T-cell (primary cell): ENCODE data around the gene TNRC6B. TPM values are rescaled to one million over a fixed set of nuclear protein-coding genes. Genes with fewer than 3 reads are reported as not detected.
A peak's percentile ranks its signal among the peaks of the same experiment; 100 is the strongest.

Experiments used
- ATAC-seq, 4 experiments: fragments of 200-7000 bp in 3 of 4; fragments of 150-1000 bp in 1 of 4; cut with Tn5 transposase; replicated peaks in 1 of 4; 1 replicate in 3 of 4; 2 replicates in 1 of 4; pipeline ENCODE4 v1.10.0; 2021; ENCODE audit warnings: moderate library complexity in 3 of 4, mild to moderate bottlenecking in 2 of 4, moderate number of reproducible peaks in 1 of 4
- CTCF ChIA-PET, 2 donors: fragments of 300-600 bp; sonication (Branson Sonifier 250); formaldehyde crosslinking; loops; one replicate each; lab custom pipeline; 2022; ENCODE audit warnings: antibody characterized with exemption in 2 of 2; lab: Charles Lee
- POLR2A ChIA-PET, 2 donors: fragments of 300-600 bp; sonication (Branson Sonifier 250); formaldehyde crosslinking; loops; one replicate each; lab custom pipeline; 2022; ENCODE audit warnings: antibody characterized with exemption in 2 of 2; lab: Charles Lee
- DNase-seq, 35 experiments: peaks; one replicate each; pipeline versions ENCODE4 v3.0.0 to v3.0.0-alpha.2; 2013 to 2023
- H3K27ac ChIP-seq: one replicate; pipeline ENCODE4 v1.5.1; 2013; ENCODE audit warnings: low read length
- H3K27me3 ChIP-seq, 2 experiments: replicated peaks in 1 of 2; 1 replicate in 1 of 2; 2 replicates in 1 of 2; pipeline versions ENCODE4 v1.6.1 to v1.7.0; 2013; ENCODE audit warnings: low read length in 1 of 2, mixed read lengths in 1 of 2; ENCODE audit not compliant: control insufficient read depth in 2 of 2, insufficient read depth in 2 of 2; ENCODE audit errors: extremely low read depth in 1 of 2
- H3K36me3 ChIP-seq, 2 donors: 1 replicate in 1 of 2; 2 replicates in 1 of 2; pipeline versions ENCODE4 v1.6.1 to v1.7.0; 2013; ENCODE audit warnings: low read length in 1 of 2; ENCODE audit not compliant: control insufficient read depth in 2 of 2, insufficient read depth in 1 of 2; ENCODE audit errors: extremely low read depth in 1 of 2
- H3K4me1 ChIP-seq, 2 experiments: 1 replicate in 1 of 2; 2 replicates in 1 of 2; pipeline versions ENCODE4 v1.6.1 to v1.7.0; 2013; ENCODE audit warnings: low read length in 2 of 2, mixed read lengths in 1 of 2; ENCODE audit not compliant: insufficient read depth in 2 of 2, control insufficient read depth in 1 of 2; ENCODE audit errors: extremely low read depth in 1 of 2
- H3K4me3 ChIP-seq, 2 donors: 1 replicate in 1 of 2; 2 replicates in 1 of 2; pipeline versions ENCODE4 v1.5.1 to v1.7.0; 2013; ENCODE audit warnings: mild to moderate bottlenecking in 2 of 2, low read length in 1 of 2, moderate library complexity in 1 of 2; ENCODE audit not compliant: control insufficient read depth in 1 of 2; ENCODE audit errors: extremely low read depth in 1 of 2
- H3K9me3 ChIP-seq: 2 replicates; pipeline ENCODE4 v1.7.0; 2013
- H3K27ac Mint-ChIP-seq, 2 donors: one replicate each; pipeline ENCODE4 v1.8.0; 2020 to 2021; ENCODE audit warnings: mild to moderate bottlenecking in 2 of 2, mixed read lengths in 2 of 2
- H3K27me3 Mint-ChIP-seq, 2 donors: one replicate each; pipeline ENCODE4 v1.8.0; 2021 to 2022; ENCODE audit warnings: mixed read lengths in 2 of 2
- H3K36me3 Mint-ChIP-seq: one replicate; pipeline ENCODE4 v1.8.0; 2021; ENCODE audit warnings: mixed read lengths
- H3K4me1 Mint-ChIP-seq, 3 donors: one replicate each; pipeline ENCODE4 v1.8.0; 2020 to 2022; ENCODE audit warnings: mixed read lengths in 3 of 3, mild to moderate bottlenecking in 1 of 3
- H3K4me3 Mint-ChIP-seq, 3 donors: one replicate each; pipeline ENCODE4 v1.8.0; 2020 to 2022; ENCODE audit warnings: mild to moderate bottlenecking in 3 of 3, mixed read lengths in 3 of 3, moderate library complexity in 3 of 3
- H3K9me3 Mint-ChIP-seq, 3 donors: one replicate each; pipeline ENCODE4 v1.8.0; 2020 to 2022; ENCODE audit warnings: mixed read lengths in 3 of 3
- WGBS: methylation state at CpG from one replicate; pipeline ENCODE4 v1.1.5; 2013; ENCODE audit warnings: missing lambda C conversion rate; ENCODE audit not compliant: insufficient coverage; 5-methylcytosine and 5-hydroxymethylcytosine counted together
- total RNA-seq, 35 experiments: library from RNA in 6 of 35; stranded (reverse) in 6 of 35; fragments of 120-200 nt in 1 of 35; gene quantifications; one replicate each; pipeline versions ENCODE4 v1.2.1 to v1.2.4 and lab custom pipeline; 2013 to 2026

Gene TNRC6B
- total RNA-seq, 5 donors from 2014 or later (not counting 1 experiment from before 2014, with no cell fraction given): 122 to 173 (median 143) TPM

- Mint-ChIP-seq H3K36me3 (peaks cover 64% of the 10 kb centered on the region), H3K9me3 (no peaks in the 10 kb centered on the region), H3K27me3 (no peaks in the 10 kb centered on the region), H3K4me3 (peak overlapping the region in 1 of 3 donors; percentile 93), H3K4me1 (peaks cover 45 to 72% (median 72%) of the 10 kb centered on the region in 3 donors), H3K27ac (peak overlapping the region; percentile 53 to 89)
- CTCF ChIA-PET: no interaction called here
- DNase-seq (no peak), ATAC-seq (no peak)
- Histone ChIP-seq H3K4me1 (peaks cover 16 to 21% of the 10 kb centered on the region in 2 experiments), H3K4me3 (no peak overlapping the region), H3K27ac (peak overlapping the region; percentile 74), H3K36me3 (peaks cover 4 to 59% of the 10 kb centered on the region in 2 donors), H3K9me3 (no peaks in the 10 kb centered on the region), H3K27me3 (no peaks in the 10 kb centered on the region)
- POLR2A ChIA-PET: no interaction called here
- WGBS: 89% methylated on average over 4 of the region's 10 CpGs
Observed at GRCh38 chr22:40276996-40277823, 99.5 kb downstream of the TNRC6B start.

- ATAC-seq: peak; percentile 41 to 71 (median 55)
Observed at GRCh38 chr22:40279017-40279416, 101.3 kb downstream of the TNRC6B start.

GRCh38 chr22:40281717-40282116, 104.0 kb downstream of the TNRC6B start:
- peaks cover 69% of the 10 kb centered on the region for H3K36me3 Mint-ChIP-seq
- ChIA-PET CTCF (no interaction called here), POLR2A (no interaction called here)
- no peaks in the 10 kb centered on the region for H3K27me3 Mint-ChIP-seq
- peaks cover 46 to 70% (median 63%) of the 10 kb centered on the region in 3 donors for H3K4me1 Mint-ChIP-seq
- Histone ChIP-seq H3K36me3 (peaks cover 4 to 59% of the 10 kb centered on the region in 2 donors), H3K9me3 (no peaks in the 10 kb centered on the region), H3K4me1 (peaks cover 9 to 14% of the 10 kb centered on the region in 2 experiments), H3K4me3 (no peak overlapping the region), H3K27ac (no peak overlapping the region), H3K27me3 (no peaks in the 10 kb centered on the region)
- no peak overlapping the region for H3K4me3 Mint-ChIP-seq
- no peak for ATAC-seq
- WGBS: 100% methylated on average over 2 of the region's 2 CpGs
- no peak for DNase-seq
- H3K27ac Mint-ChIP-seq: peak overlapping the region in 1 of 2 donors; percentile 72
- no peaks in the 10 kb centered on the region for H3K9me3 Mint-ChIP-seq

More at GRCh38 chr22:40279017-40279416, 101.3 kb downstream of the TNRC6B start:
- WGBS: 46% methylated on average over 2 of the region's 4 CpGs
- POLR2A ChIA-PET: no interaction called here
- no peak overlapping the region for H3K4me3 ChIP-seq
- H3K9me3 Mint-ChIP-seq: no peaks in the 10 kb centered on the region
- no peaks in the 10 kb centered on the region for H3K27me3 ChIP-seq
- H3K27me3 Mint-ChIP-seq: no peaks in the 10 kb centered on the region
- CTCF ChIA-PET: interaction anchor here in 1 of 2 donors (0.8 kb wide), 1 partner anchor 285 kb away, joined by 4 read pairs; no protein-coding TSS in a partner anchor
- peak overlapping the region; percentile 9 for H3K27ac ChIP-seq
- peaks cover 4 to 52% of the 10 kb centered on the region in 2 donors for H3K36me3 ChIP-seq
- peak overlapping the region in 2 of 3 donors; percentile 10 to 47 for H3K4me3 Mint-ChIP-seq
- H3K36me3 Mint-ChIP-seq: peaks cover 57% of the 10 kb centered on the region
- no peaks in the 10 kb centered on the region for H3K9me3 ChIP-seq
- H3K4me1 ChIP-seq: peaks cover 16 to 21% of the 10 kb centered on the region in 2 experiments
- H3K27ac Mint-ChIP-seq: peak overlapping the region; percentile 68 to 82
- peak in 1 of 35 experiments; percentile 22 for DNase-seq
- peaks cover 51 to 70% (median 69%) of the 10 kb centered on the region in 3 donors for H3K4me1 Mint-ChIP-seq

- POLR2A ChIA-PET: interaction anchor here in 1 of 2 donors (0.7 kb wide), 1 partner anchor 1560 kb away, joined by 3 read pairs; no protein-coding TSS in a partner anchor
Observed at GRCh38 chr22:40285513-40285912, 107.8 kb downstream of the TNRC6B start.

GRCh38 chr22:40289991-40290459, 112.3 kb downstream of the TNRC6B start:
- ATAC-seq: peak; percentile 87 to 90 (median 89)
- H3K9me3 Mint-ChIP-seq: no peaks in the 10 kb centered on the region
- H3K27ac ChIP-seq: peak overlapping the region; percentile 93
- peaks cover 67 to 76% (median 68%) of the 10 kb centered on the region in 3 donors for H3K4me1 Mint-ChIP-seq
- H3K27me3 ChIP-seq: no peaks in the 10 kb centered on the region
- peak; percentile 54 to 89 (median 71) for DNase-seq
- WGBS: 0% methylated on average over 10 of the region's 16 CpGs
- H3K27ac Mint-ChIP-seq: peak overlapping the region; percentile 97
- CTCF ChIA-PET: interaction anchor here in 1 of 2 donors (0.6 to 1.2 kb wide), 2 partner anchors 16 to 32 kb away, joined by 3 read pairs; no protein-coding TSS in a partner anchor
- H3K4me3 Mint-ChIP-seq: peak overlapping the region; percentile 25 to 63 (median 58)
- no peaks in the 10 kb centered on the region for H3K9me3 ChIP-seq
- no peaks in the 10 kb centered on the region for H3K27me3 Mint-ChIP-seq
- H3K36me3 ChIP-seq: peaks cover 0 to 58% of the 10 kb centered on the region in 2 donors
- peaks cover 31 to 43% of the 10 kb centered on the region in 2 experiments for H3K4me1 ChIP-seq
- H3K4me3 ChIP-seq: peak overlapping the region in 1 of 2 donors; percentile 32
- POLR2A ChIA-PET: interaction anchor here in 1 of 2 donors (0.6 kb wide), 1 partner anchor 52 kb away, joined by 3 read pairs; no protein-coding TSS in a partner anchor
- peaks cover 52% of the 10 kb centered on the region for H3K36me3 Mint-ChIP-seq

More at GRCh38 chr22:40285513-40285912, 107.8 kb downstream of the TNRC6B start:
- no peak for DNase-seq
- H3K9me3 ChIP-seq: no peaks in the 10 kb centered on the region
- H3K27me3 ChIP-seq: no peaks in the 10 kb centered on the region
- peaks cover 54 to 71% (median 60%) of the 10 kb centered on the region in 3 donors for H3K4me1 Mint-ChIP-seq
- peaks cover 17 to 28% of the 10 kb centered on the region in 2 experiments for H3K4me1 ChIP-seq
- H3K27ac Mint-ChIP-seq: peak overlapping the region; percentile 93 to 97
- H3K4me3 Mint-ChIP-seq: no peak overlapping the region
- no peak overlapping the region for H3K4me3 ChIP-seq
- no peaks in the 10 kb centered on the region for H3K27me3 Mint-ChIP-seq
- no peaks in the 10 kb centered on the region for H3K9me3 Mint-ChIP-seq
- CTCF ChIA-PET: no interaction called here
- no peak for ATAC-seq
- peaks cover 63% of the 10 kb centered on the region for H3K36me3 Mint-ChIP-seq
- WGBS: no CpG with 5 or more reads among the region's 7 CpGs
- peak overlapping the region; percentile 48 for H3K27ac ChIP-seq
- peaks cover 4 to 49% of the 10 kb centered on the region in 2 donors for H3K36me3 ChIP-seq

- H3K27me3 Mint-ChIP-seq: no peaks in the 10 kb centered on the region
- peak overlapping the region; percentile 93 for H3K27ac ChIP-seq
- POLR2A ChIA-PET: interaction anchor here in 1 of 2 donors (0.6 kb wide), 1 partner anchor 521 kb away, joined by 5 read pairs; no protein-coding TSS in a partner anchor
- H3K9me3 Mint-ChIP-seq: no peaks in the 10 kb centered on the region
- peak overlapping the region; percentile 97 for H3K27ac Mint-ChIP-seq
- peak overlapping the region in 1 of 2 donors; percentile 5 for H3K4me3 ChIP-seq
- ATAC-seq: peak in 3 of 4 experiments; percentile 25 to 51 (median 30)
- CTCF ChIA-PET: interaction anchor here in 1 of 2 donors (0.6 to 1.2 kb wide), 4 partner anchors 16 to 210 kb away, joined by 3 to 5 read pairs (median 3); no protein-coding TSS in a partner anchor
- no peaks in the 10 kb centered on the region for H3K9me3 ChIP-seq
- no peaks in the 10 kb centered on the region for H3K27me3 ChIP-seq
- H3K4me1 ChIP-seq: peaks cover 31 to 44% of the 10 kb centered on the region in 2 experiments
- peak overlapping the region; percentile 25 to 63 (median 58) for H3K4me3 Mint-ChIP-seq
- peaks cover under 1 to 55% of the 10 kb centered on the region in 2 donors for H3K36me3 ChIP-seq
- peak in 5 of 35 experiments; percentile 5 to 24 (median 14) for DNase-seq
- WGBS: 20% methylated on average over 4 of the region's 7 CpGs
- peaks cover 50% of the 10 kb centered on the region for H3K36me3 Mint-ChIP-seq
- H3K4me1 Mint-ChIP-seq: peaks cover 64 to 74% (median 70%) of the 10 kb centered on the region in 3 donors
Observed at GRCh38 chr22:40290516-40290915, 112.8 kb downstream of the TNRC6B start.
